H9 (cell line): ENCODE results near the gene VWA8. TPM values are rescaled to one million over a fixed set of nuclear protein-coding genes. Genes with fewer than 3 reads are reported as not detected.

ENCODE experiments used
- DNase-seq: peaks from one replicate; pipeline ENCODE4 v3.0.0-alpha.2; 2017
- H2AFZ ChIP-seq: one replicate; pipeline ENCODE4 v1.6.1; 2013; ENCODE audit warnings: mild to moderate bottlenecking, low read length, control low read depth, moderate library complexity
- H2AK5ac ChIP-seq: 2 replicates; pipeline ENCODE4 v1.6.1; 2013; ENCODE audit warnings: low read length, control low read depth, mixed read lengths; ENCODE audit not compliant: insufficient read length
- H2BK120ac ChIP-seq: one replicate; pipeline ENCODE4 v1.6.1; 2013; ENCODE audit warnings: low read depth, mild to moderate bottlenecking, low read length, control low read depth, inconsistent platforms; ENCODE audit not compliant: poor library complexity, severe bottlenecking
- H2BK12ac ChIP-seq: 2 replicates; pipeline ENCODE4 v1.6.1; 2013; ENCODE audit warnings: low read length, control low read depth, mixed read lengths, low read depth; ENCODE audit not compliant: insufficient read length
- H2BK15ac ChIP-seq: 2 replicates; pipeline ENCODE4 v1.6.1; 2013; ENCODE audit warnings: low read depth, low read length, control low read depth
- H2BK20ac ChIP-seq: one replicate; pipeline ENCODE4 v1.6.1; 2013; ENCODE audit warnings: low read depth, mild to moderate bottlenecking, low read length, control low read depth, inconsistent platforms; ENCODE audit not compliant: poor library complexity, severe bottlenecking
- H2BK5ac ChIP-seq: 2 replicates; pipeline ENCODE4 v1.6.1; 2013; ENCODE audit warnings: low read length, control low read depth, mixed read lengths; ENCODE audit not compliant: insufficient read length
- H3K14ac ChIP-seq: 2 replicates; pipeline ENCODE4 v1.6.1; 2013; ENCODE audit warnings: low read length, control low read depth; ENCODE audit not compliant: insufficient read depth
- H3K18ac ChIP-seq: 2 replicates; pipeline ENCODE4 v1.6.1; 2013; ENCODE audit warnings: low read depth, mild to moderate bottlenecking, mixed read lengths, low read length, control low read depth; ENCODE audit not compliant: insufficient read length
- H3K23ac ChIP-seq: 2 replicates; pipeline ENCODE4 v1.6.1; 2013; ENCODE audit warnings: low read length, control low read depth, mixed read lengths, low read depth; ENCODE audit not compliant: insufficient read length
- H3K23me2 ChIP-seq: 2 replicates; pipeline ENCODE4 v1.6.1; 2013; ENCODE audit warnings: low read depth, mild to moderate bottlenecking, mixed read lengths, low read length, control low read depth; ENCODE audit not compliant: insufficient read length, poor library complexity, severe bottlenecking
- H3K27ac ChIP-seq: 2 replicates; pipeline ENCODE4 v1.5.1; 2013; ENCODE audit warnings: low read length, control low read depth, mixed read lengths, low read depth; ENCODE audit not compliant: insufficient read length
- H3K27me3 ChIP-seq: 2 replicates; pipeline ENCODE4 v1.6.1; 2013; ENCODE audit warnings: low read length, control low read depth, inconsistent platforms; ENCODE audit not compliant: insufficient read depth
- H3K4ac ChIP-seq: 2 replicates; pipeline ENCODE4 v1.6.1; 2013; ENCODE audit warnings: low read depth, mild to moderate bottlenecking, control low read depth, inconsistent platforms, low read length, moderate library complexity
- H3K4me1 ChIP-seq: 2 replicates; pipeline ENCODE4 v1.6.1; 2013; ENCODE audit warnings: low read length, control low read depth, inconsistent platforms; ENCODE audit not compliant: insufficient read depth
- H3K4me2 ChIP-seq: 2 replicates; pipeline ENCODE4 v1.6.1; 2013; ENCODE audit warnings: low read length, control low read depth, mixed read lengths; ENCODE audit not compliant: insufficient read length, insufficient read depth
- H3K56ac ChIP-seq: 2 replicates; pipeline ENCODE4 v1.6.1; 2013; ENCODE audit warnings: low read depth, mild to moderate bottlenecking, mixed read lengths, low read length, control low read depth; ENCODE audit not compliant: insufficient read length
- H3K79me1 ChIP-seq: 2 replicates; pipeline ENCODE4 v1.6.1; 2013; ENCODE audit warnings: low read depth, mild to moderate bottlenecking, moderate library complexity, low read length, control low read depth, inconsistent platforms; ENCODE audit not compliant: insufficient read depth, poor library complexity, severe bottlenecking
- H3K79me2 ChIP-seq: 2 replicates; pipeline ENCODE4 v1.6.1; 2013; ENCODE audit warnings: low read length, control low read depth, inconsistent platforms; ENCODE audit not compliant: insufficient read depth
- H3K9ac ChIP-seq: 2 replicates; pipeline ENCODE4 v1.6.1; 2013; ENCODE audit warnings: low read length, control low read depth, mixed read lengths; ENCODE audit not compliant: insufficient read length; ENCODE audit errors: extremely low read depth
- H3K9me3 ChIP-seq: one replicate; pipeline ENCODE4 v1.6.1; 2013; ENCODE audit warnings: low read depth, low read length, inconsistent platforms; ENCODE audit not compliant: control insufficient read depth
- H3T11ph ChIP-seq: one replicate; pipeline ENCODE4 v1.6.1; 2013; ENCODE audit warnings: mild to moderate bottlenecking, low read length, control low read depth, inconsistent platforms
- H4K20me1 ChIP-seq: one replicate; pipeline ENCODE4 v1.6.1; 2013; ENCODE audit not compliant: control insufficient read depth, insufficient read length, insufficient read depth
- H4K5ac ChIP-seq: 2 replicates; pipeline ENCODE4 v1.6.1; 2013; ENCODE audit warnings: low read depth, mild to moderate bottlenecking, mixed read lengths, low read length, control low read depth; ENCODE audit not compliant: insufficient read length
- H4K8ac ChIP-seq: replicated peaks from 2 replicates; pipeline ENCODE4 v1.6.1; 2013; ENCODE audit warnings: low read length, control low read depth, mixed read lengths, low read depth; ENCODE audit not compliant: insufficient read length
- H4K91ac ChIP-seq: 2 replicates; pipeline ENCODE4 v1.6.1; 2013; ENCODE audit warnings: low read depth, mild to moderate bottlenecking, moderate library complexity, mixed read lengths, low read length, control low read depth; ENCODE audit not compliant: insufficient read length
- H3K27ac Mint-ChIP-seq, 3 experiments: 2 replicates in 2 of 3; 3 replicates in 1 of 3; pipeline ENCODE4 v1.8.0; 2020 to 2021; ENCODE audit warnings: mixed read lengths in 3 of 3, mild to moderate bottlenecking in 1 of 3, moderate library complexity in 1 of 3
- H3K27me3 Mint-ChIP-seq: 2 replicates; pipeline ENCODE4 v1.8.0; 2021; ENCODE audit warnings: low read depth, mild to moderate bottlenecking, moderate library complexity, mixed read lengths
- H3K36me3 Mint-ChIP-seq, 3 experiments: 2 replicates in 2 of 3; 3 replicates in 1 of 3; pipeline ENCODE4 v1.8.0; 2020 to 2021; ENCODE audit warnings: low read depth in 3 of 3, mixed read lengths in 3 of 3; ENCODE audit not compliant: insufficient read depth in 1 of 3
- H3K4me1 Mint-ChIP-seq, 2 experiments: 2 replicates each; pipeline ENCODE4 v1.8.0; 2020; ENCODE audit warnings: mixed read lengths in 2 of 2
- H3K4me3 Mint-ChIP-seq, 2 experiments: 2 replicates in 1 of 2; 3 replicates in 1 of 2; pipeline ENCODE4 v1.8.0; 2020 to 2021; ENCODE audit warnings: mild to moderate bottlenecking in 2 of 2, mixed read lengths in 2 of 2, moderate library complexity in 1 of 2
- H3K9me3 Mint-ChIP-seq, 2 experiments: 2 replicates in 1 of 2; 3 replicates in 1 of 2; pipeline ENCODE4 v1.8.0; 2020; ENCODE audit warnings: mild to moderate bottlenecking in 2 of 2, mixed read lengths in 2 of 2, moderate library complexity in 1 of 2
- CTCF ChIP-seq: fragments of 200-600 bp; sonication (generic); conservative IDR thresholded peaks from 3 replicates; pipeline ENCODE4 v1.8.0; 2021; ENCODE audit warnings: antibody characterized with exemption, mild to moderate bottlenecking
- WGBS: extraction: QIAGEN DNeasy Blood & Tissue Kit; methylation state at CpG from one replicate; pipeline ENCODE4 v1.1.7; 2013; ENCODE audit warnings: missing lambda C conversion rate, low lambda C conversion rate, mixed read lengths; ENCODE audit not compliant: insufficient read length; ENCODE audit errors: extremely low coverage; 5-methylcytosine and 5-hydroxymethylcytosine counted together
- total RNA-seq: library from RNA; stranded (reverse); gene quantifications from 2 replicates; pipeline ENCODE4 v1.2.1, GENCODE V29; 2021

VWA8 gene
- total RNA-seq, 1 experiment from 2014 or later = 17.4 TPM

DNA sequence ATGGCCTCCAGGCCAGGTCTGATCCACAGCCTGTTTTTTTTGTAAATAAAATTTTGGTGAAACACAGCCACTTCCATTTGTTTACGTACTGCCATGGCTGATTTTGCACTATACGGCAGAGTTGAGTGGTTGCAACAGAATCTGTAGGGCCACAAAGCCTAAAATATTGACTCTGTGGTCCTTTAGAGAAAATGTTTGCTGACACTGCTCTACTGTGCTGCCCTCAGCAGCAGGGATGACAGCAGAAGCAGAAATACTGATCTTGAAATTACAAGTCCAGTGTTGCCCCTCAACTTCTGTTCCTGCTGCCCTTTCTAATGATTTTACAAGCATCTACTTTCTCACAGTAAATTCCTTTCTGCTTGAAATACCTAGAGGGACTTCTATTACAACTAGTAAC is 258.4 kb downstream of the VWA8 start:
- Histone ChIP-seq H3K27me3 (no peaks in the 10 kb centered on the region), H3T11ph (no peak overlapping the region), H3K9ac (no peak overlapping the region), H3K4me2 (no peak overlapping the region), H2BK12ac (no peak overlapping the region), H3K14ac (no peak overlapping the region), H2AK5ac (no peak overlapping the region), H2BK20ac (no peak overlapping the region), H4K5ac (no peak overlapping the region), H4K91ac (no peak overlapping the region), H3K9me3 (no peaks in the 10 kb centered on the region), H4K8ac (no peak overlapping the region), H3K4ac (no peak overlapping the region), H3K79me1 (no peaks in the 10 kb centered on the region), H3K27ac (no peak overlapping the region), H3K56ac (no peak overlapping the region), H2BK120ac (no peak overlapping the region), H3K23me2 (no peaks in the 10 kb centered on the region), H3K4me1 (no peaks in the 10 kb centered on the region), H3K18ac (no peak overlapping the region), H3K23ac (no peak overlapping the region), H2AFZ (no peak overlapping the region), H2BK15ac (no peak overlapping the region), H4K20me1 (no peaks in the 10 kb centered on the region), H2BK5ac (no peak overlapping the region), H3K79me2 (no peaks in the 10 kb centered on the region)
- no CpG with 5 or more reads among the region's 2 CpGs for WGBS
- Mint-ChIP-seq H3K27me3 (no peaks in the 10 kb centered on the region), H3K9me3 (no peaks in the 10 kb centered on the region), H3K27ac (peak overlapping the region in 1 of 3 experiments; percentile 63; a peak in 2 of 7 replicates), H3K36me3 (peaks cover 0 to 4% (median 0%) of the 10 kb centered on the region in 3 experiments; a peak in 2 of 7 replicates), H3K4me1 (peaks cover 3 to 10% of the 10 kb centered on the region in 2 experiments; a peak in 3 of 4 replicates), H3K4me3 (no peak overlapping the region)
- no peak for DNase-seq
- TF ChIP-seq CTCF = no peak
